ENCODE data around the gene TBPL1.

GRCh38 chr6:134014588-134015137 is 61.6 kb downstream of the TBPL1 start:
- TF ChIP-seq, protein P1, sequence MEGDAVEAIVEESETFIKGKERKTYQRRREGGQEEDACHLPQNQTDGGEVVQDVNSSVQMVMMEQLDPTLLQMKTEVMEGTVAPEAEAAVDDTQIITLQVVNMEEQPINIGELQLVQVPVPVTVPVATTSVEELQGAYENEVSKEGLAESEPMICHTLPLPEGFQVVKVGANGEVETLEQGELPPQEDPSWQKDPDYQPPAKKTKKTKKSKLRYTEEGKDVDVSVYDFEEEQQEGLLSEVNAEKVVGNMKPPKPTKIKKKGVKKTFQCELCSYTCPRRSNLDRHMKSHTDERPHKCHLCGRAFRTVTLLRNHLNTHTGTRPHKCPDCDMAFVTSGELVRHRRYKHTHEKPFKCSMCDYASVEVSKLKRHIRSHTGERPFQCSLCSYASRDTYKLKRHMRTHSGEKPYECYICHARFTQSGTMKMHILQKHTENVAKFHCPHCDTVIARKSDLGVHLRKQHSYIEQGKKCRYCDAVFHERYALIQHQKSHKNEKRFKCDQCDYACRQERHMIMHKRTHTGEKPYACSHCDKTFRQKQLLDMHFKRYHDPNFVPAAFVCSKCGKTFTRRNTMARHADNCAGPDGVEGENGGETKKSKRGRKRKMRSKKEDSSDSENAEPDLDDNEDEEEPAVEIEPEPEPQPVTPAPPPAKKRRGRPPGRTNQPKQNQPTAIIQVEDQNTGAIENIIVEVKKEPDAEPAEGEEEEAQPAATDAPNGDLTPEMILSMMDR (IDR thresholded peaks at IDR 0.05), result no peak
- TF ChIP-seq ZFX (IDR thresholded peaks at IDR 0.05; ENCODE audit: borderline replicate concordance), result no peak
